ENCODE results near the gene DYRK2.

The DYRK2 gene

DNA sequence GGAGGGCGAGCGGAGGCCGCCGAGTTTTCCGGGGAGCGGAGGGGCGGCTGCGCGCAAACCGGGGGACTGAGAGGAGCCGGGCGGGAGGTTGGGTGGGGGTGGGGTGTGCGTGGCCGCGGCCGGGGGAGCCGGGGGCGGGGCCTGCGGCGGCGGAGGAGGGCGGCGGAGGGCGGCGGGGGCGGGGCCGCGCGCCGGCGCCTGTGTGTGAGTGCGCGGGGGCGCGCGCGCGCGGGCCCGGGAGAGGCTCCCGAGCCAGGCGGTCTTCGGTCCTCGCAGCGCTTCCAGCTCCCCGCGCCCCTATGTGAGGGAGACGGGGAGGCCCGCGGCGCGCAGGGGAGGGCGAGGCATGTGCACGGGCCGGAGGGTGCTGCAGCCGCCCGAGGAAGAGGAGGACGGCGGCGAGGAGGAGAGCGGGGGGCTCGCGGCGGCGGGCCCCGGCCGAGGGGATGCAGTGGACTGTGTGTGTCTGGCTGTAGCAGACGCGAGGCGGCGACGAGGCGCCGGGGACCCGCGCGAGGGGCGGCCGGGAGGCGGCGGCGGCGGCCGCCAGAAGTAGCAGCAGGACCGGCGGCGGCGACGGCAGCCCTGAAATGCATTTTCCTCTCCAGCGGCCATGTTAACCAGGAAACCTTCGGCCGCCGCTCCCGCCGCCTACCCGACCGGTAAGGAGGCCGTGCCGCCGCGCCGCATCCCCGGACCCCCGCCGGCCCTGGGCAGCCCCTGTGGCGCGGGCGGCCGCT is at the start of gene DYRK2:
TSS of gene DYRK2 (plus strand) at position 225 of the 740 bp plus-strand sequence. CDS start at position 614, 389 bp downstream.
- DNase-seq (ENCODE audit: low read depth): peak; percentile 72

DNA sequence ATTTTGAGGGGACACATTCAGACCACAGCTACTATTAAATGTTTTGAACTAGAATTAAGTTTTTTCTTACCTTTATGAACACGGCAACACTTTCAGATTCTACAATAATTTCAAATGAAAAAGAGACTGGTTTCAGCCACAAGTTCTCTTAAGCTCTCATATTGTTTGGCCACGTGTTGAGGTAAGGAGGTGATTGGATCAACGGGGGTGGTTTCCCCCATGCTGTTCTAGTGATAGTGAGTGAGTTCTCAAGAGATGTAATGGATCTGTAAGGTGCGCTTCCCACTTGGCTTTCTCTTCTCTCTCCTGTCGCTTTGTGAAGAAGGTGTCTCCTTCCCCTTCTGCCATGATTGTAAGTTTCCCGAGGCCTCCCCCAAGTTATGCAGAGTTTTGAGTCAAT is 48.9 kb upstream of the DYRK2 start:
- no peak for DNase-seq (ENCODE audit: low read depth)

DNA sequence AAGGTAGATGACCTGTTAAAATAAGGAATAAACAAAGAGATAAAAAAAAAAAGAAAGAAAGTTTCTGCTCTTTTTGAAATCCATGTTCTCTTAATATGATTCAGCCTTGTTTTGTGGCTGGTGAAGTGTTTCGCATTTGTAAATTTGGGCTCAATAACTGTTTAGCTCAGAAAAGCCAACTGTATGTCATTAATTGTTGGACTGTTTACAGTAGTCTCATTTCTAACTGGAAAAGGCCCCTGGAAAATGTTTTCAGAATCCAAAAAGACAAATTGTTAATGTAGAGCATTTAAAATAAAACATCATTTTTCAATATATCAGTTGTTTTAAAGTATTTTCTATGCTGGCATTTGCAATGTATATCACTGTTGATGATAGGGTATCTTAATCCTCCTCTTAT is 47.4 kb upstream of the DYRK2 start:
- DNase-seq (ENCODE audit: low read depth): no peak

DNA sequence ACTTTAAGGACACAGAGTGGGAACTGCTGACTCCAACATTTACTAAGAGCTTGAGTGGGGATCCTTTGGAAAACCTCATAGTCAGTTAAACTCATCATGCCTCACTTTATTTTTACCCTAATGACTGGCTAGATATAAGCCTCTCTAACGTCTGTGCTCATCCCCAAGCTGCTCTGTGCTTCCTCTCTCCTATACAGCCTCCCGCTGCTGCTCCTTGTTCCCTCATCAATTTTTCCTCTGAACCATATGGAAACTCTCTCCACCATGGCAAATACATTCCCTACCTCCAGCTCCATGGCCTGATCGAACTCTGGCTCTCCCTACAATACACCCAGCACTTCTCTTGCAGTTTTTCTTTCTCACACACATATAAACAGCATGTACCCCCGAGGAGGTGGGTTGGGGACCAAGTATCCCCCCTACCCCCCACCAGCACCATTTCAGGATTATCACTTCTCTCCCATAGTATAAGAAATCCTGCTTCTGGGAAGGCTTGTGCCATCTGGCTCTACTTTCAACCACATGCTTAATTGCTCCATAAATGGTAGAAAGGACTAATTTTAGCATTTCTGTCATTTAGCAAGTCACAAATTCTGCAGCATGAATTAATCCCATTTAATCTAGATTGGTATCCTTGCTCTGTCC is 39.2 kb upstream of the DYRK2 start:
- DNase-seq (ENCODE audit: low read depth): no peak

DNA sequence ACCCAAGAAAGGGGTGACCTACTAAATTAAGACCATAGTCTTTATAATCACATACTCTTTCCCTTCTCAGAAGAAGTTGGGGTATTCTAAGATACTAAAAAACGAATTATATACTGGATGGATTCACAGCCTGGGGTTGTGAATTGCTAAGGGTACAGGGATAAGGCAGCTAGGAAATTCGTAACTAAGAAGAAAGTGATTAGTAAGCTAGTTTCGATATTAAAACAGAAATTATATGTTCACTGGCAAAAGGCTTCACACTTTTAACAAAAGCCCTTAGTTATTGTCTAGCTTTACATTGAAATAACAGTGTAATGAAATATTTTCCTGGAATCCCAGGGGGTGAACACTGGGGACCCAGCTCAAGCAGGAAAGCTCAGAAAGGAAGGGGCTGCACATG is 35.5 kb upstream of the DYRK2 start:
- DNase-seq (ENCODE audit: low read depth): no peak

DNA sequence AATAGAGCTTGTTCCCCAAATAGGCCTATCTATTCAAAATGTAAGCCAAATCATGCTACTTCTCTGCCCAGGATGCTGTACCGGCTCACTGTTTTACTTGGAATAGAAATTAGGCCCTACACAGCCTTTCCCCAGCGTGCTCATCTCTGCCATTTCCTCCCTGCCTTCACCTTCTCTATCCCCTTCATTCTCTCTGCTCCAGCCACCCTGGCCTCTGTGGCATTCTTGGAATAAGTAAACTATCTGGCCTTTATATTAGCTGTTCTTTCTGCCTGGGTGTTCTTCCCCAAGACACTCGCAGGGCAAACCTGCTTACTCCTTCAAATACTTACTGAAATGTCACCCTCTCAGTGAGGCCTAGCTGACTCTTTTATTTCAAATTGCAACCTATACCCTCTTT is 30.9 kb upstream of the DYRK2 start:
- no peak for DNase-seq (ENCODE audit: low read depth)

DNA sequence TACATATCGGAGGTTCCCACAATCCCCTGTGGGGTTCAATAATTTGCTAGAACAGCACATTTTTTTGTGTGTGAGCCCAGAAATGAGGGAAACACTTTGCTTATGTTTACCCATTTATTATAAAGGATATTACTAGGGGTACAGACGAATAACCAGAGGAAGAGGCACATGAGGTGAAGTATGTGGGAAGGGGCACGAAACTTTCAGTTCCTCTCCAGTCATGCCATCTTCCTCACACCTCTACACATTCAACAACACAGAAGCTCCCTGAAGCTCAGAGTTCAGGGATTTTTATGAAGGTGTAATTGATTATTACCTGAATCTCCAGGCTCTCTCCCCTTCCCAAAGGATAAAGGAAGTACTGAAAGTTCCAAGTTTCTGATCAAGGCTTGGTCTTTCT is 30.2 kb upstream of the DYRK2 start:
- DNase-seq (ENCODE audit: low read depth): no peak

DNA sequence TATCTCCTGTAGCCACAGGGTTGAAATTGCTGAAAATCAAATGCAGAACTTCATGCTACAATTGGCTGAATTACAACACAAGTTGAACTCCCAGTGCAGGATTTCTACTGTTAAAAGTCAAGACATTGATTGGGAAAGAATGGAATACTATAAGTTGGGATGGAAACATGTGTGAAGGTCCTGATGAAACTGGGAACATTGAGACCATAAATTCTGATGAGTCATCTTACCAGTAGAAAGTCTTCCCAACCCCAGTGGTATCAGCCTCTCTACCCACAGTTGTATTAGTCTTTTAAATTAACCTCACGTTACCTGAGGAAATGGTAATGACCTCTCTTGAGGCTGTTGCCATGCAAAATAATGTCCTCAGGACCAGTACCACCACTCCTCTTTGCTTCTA is 27.4 kb upstream of the DYRK2 start:
- peak; percentile 37 for DNase-seq (ENCODE audit: low read depth)

DNA sequence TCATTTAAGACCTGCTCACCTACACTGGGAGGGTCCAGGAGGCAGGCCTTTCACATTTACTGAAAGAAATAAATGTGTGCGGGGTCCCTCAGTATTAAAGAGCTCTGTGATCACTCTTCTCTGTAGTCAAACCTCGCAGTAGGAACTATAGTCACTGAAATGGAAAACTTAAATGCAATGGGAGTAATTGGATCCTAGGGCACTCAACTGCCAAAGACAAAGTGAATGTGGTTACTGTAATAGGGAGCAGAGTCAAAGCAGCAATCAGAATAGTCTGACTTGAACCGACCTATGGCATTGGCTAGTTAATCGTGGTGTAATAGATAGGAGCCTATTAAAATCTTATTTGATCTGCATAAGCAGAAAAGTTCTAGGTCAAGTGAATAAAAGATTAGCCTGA is 26.6 kb upstream of the DYRK2 start:
- DNase-seq (ENCODE audit: low read depth): no peak

DNA sequence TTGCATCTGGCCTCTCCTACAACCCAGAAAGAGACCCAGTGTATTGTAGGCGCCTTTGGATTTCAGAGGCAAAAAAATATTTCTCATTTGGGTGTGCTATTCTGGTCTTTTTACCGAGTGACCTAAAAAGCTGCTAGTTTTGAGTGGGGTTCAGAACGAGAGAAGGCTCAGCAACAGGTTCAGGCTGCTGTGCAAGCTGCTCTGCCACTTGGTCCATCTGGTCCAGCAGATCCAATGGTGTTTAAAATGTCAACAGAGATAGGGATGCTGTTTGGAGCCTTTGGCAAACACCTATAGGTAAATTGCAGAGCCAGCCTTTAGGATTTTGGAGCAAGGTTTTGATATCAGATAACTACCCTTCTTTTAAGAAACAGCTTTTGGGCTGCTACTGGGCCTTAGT is 25.3 kb upstream of the DYRK2 start:
- DNase-seq (ENCODE audit: low read depth): no peak

DNA sequence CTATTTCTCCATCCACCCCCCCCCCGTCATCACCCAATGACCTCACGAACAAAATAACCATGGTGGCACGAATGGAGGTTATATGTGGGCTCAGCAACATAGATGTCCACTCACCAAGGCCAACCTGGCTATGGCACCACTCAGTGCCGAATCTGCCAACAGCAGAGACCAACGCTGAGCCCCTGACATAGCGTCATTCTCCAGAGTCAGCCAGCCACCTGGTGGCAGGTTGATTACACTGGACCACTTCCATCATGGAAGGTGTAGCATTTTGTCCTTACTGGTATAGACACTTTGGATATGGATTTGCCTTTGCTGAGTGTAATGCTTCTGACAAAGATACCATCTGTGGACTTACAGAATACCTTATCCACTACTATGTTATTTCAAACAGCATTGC is 24.2 kb upstream of the DYRK2 start:
- DNase-seq (ENCODE audit: low read depth): no peak

DNA sequence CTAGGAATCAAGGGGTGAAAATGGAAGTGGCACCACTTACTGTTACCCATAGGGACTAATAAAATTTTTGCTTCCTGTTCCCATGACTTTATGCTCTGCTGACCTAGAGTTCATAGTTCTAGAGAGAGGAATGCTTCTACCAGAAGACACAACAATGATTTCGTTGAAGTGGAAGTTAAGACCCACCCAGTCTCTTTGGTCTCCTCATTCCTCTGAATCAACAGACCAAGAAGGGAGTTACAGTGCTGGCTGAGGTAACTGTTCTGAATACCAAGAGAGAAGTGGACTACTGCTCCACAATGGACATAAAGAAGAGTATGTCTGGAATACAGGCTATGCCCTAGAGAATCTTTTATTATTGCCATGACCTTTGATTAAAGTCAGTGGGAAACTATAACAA is 23.5 kb upstream of the DYRK2 start:
- no peak for DNase-seq (ENCODE audit: low read depth)

DNA sequence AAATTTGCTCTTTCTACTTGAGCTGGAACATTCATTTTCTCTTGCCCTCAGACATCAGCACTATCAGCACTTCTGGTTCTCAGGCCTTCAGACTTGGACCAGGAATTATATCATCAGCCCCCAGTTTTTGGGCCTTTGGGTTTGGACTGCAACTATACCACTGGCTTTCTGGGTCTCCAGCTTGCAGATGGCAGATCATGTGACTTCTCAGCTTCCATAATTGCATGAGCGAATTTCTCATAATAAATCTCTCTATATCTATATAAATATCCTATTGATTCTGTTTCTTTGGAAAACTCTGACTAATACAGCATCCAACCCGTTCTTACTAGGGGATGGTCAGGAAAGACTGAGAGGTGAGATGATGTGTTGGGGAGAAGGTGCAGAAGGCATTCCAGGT is 22.4 kb upstream of the DYRK2 start:
- DNase-seq (ENCODE audit: low read depth): no peak

DNA sequence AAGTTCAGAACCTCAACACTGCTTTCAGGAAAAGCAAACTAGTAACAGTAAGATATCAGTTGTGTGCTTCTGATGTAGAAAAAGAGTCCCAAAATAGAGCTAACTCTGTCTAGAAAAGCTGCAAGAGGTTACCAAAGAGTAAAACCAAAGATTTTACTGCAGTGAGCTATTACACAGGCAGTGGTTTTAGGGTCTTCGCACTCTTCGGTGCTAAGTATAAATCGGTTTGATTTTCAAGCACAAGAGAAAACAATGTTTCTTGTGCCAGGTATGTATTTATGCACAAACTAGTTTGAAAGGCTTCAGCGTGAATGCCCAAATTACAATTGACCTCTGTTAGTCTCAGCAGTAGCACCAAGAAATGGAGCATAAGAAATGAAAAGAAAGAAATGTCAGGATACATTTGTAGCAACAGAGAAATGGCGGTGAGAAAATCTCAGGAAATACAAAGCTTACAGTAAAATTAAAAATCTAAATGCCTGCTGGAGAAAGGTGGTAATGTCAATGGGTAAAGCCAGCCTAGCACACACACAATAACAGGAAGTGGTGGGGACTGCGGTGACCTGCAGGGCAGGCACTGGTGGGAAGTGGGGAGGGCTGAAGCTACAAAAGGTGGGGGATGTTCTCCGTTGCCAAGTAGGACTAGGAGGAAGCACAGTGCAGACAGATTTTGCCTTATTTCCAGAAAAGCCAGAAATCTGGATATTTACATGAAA is 18.0 kb upstream of the DYRK2 start:
- DNase-seq (ENCODE audit: low read depth): peak; percentile 13

DNA sequence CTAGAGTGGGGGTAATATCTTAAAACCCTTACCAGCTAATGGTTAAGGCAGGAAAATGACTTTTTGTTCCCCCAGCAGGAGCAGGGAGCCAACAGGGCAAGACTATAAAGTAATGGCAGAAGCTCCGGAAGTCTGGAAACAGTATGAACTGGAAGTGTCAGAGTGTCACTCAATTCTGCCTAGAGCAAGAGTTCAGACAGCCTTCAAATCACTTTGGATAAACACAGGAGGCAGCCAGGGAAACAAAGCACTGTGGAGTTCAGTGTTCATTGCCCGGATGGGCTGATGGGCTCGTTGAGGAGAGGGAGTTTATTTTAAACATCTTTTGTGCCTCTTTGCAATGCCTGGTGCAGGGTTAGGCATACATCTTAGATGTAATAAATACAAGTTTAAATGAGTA is 16.5 kb upstream of the DYRK2 start:
- DNase-seq (ENCODE audit: low read depth): no peak

DNA sequence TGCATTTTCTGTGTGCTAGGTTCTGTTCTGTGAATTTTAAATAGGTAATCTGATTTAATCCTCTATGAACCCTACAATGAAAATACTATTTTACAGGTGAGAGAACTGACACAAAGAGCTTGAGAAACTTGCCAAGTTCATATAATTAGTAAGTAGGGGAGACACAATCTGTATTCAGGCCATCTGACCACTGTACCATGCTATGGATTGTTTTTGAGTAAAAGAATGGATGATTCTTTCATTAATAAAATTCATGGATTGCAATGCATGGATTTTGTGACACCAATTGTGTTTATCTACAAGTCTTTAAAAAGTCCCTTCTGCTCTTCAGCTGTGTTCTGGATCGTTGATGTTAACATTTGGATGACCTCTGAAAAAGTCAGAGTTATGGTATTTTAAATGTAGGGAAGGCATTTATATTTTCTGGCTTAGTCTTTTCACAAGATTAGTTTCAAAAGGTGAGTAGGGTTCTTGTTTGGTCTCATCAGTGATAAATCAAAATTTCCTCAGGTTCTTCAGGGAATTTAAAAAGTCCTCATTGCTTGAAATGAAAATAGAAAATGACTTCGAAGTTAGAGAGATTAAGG is 15.4 kb upstream of the DYRK2 start:
- DNase-seq (ENCODE audit: low read depth): no peak

DNA sequence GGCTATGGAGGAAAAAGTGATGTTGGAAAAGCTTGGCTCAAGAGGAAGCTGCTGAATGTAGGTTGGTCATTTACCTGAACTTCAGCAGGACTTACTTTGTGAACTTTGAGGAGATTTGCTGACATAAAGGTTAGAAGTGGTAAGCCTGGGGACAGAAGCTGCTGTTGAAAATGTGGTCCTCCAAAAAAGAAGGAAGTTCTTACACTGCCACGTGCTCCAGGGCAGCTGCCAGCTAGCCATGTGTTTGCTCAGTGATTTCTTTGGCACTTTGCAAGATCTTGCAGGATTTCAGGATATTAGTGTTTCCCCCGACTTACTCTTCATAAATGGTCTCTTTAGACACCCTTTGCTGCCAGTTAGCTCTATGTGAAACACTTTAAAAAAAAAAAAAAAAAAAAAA is 14.8 kb upstream of the DYRK2 start:
- no peak for DNase-seq (ENCODE audit: low read depth)

DNA sequence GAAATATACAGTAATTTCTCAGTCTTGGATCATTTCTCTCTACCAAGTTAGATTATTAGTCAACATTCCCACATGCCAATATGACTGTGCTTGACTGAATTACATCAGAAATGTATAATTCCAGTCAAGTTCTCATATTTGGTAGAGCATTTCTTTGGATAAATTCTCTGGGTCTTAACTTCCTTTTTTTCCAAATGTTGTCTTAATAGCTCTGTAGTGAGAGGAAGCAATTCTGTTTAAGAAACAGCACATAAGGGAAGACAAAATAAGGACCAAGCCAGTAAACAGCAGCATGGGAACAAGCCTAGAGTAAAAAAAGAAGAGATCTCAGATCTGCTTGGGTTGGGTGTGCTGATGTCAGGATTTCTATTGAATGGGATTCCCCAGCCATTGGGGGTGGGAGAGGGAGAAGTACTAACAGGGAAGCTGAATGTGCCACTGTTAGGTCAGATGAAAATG is 14.2 kb upstream of the DYRK2 start:
- no peak for DNase-seq (ENCODE audit: low read depth)

DNA sequence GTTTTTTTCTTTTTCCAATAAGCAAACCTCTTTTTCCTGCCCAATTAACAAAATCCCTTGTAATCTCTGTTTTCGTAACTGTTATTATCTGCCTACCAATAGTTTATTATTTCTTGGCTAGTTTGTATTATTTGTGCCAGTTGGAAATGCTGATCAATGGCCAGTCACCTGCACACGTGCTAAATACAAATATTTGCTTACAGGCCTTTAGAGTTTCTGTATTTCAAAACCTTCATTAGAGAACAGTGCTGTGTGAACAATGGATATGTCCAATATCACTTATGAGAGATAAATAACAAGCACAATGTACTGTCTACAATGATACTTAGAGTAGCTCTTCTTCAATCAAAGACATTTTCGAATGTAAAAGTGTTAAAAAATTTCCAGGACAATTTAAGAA is 10.8 kb upstream of the DYRK2 start:
- DNase-seq (ENCODE audit: low read depth): no peak

DNA sequence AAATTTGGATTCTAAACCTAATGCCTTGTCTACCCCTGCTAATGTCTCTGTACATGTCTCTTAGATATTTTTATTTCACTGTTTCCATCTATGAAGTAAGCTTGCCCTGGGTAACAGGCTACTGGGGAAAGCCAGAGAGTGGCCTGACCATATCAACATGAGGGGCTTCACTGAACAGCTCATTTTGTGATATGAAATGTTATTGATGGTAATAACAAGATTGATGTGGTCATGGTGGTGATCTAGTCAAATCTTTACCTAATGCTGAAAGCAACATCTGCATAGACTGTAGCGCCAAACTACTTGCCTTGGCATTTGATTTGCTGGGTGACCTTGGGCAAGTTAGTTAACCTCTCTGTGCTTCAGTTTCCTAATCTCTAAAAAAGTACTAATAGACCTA is 9.9 kb upstream of the DYRK2 start:
- no peak for DNase-seq (ENCODE audit: low read depth)

DNA sequence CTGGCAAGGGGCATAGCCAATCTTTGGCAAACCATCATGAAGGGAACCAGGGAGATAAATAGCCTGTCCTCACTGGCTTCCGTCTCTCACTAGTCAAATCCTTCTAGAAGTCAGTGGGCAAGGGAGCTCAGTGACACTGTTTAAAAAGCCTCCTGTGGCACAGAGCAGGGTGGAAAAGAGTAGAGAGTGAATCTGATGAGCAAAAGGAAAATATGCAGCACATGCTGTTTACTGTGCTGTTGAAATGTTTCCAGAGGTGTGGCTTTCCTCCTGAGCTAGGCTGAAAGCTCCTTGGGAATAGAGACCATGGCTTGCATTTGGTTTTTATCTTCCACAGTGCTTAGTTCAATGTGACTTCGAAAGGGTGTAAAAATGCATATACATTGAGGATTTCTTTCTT is 7.7 kb upstream of the DYRK2 start:
- DNase-seq (ENCODE audit: low read depth): no peak

DNA sequence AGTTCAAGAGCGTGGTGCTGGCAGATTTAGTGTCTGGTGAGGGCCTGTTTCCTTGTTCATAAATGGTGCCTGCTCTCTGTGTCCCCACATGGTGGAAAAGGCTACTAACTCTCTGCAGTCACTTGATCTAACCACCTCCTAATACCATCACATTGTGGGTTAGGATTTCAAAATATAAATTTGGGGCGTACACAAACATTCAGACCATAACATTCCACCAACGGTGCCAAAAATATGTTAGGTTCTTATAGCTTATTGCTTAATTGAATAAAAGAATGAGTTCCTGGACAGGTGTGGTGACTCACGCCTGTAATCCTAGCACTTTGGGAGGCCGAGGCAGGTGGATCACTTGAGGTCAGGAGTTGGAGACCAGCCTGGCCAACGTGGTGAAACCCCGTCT is 3.4 kb upstream of the DYRK2 start:
- DNase-seq (ENCODE audit: low read depth): peak; percentile 47

DNA sequence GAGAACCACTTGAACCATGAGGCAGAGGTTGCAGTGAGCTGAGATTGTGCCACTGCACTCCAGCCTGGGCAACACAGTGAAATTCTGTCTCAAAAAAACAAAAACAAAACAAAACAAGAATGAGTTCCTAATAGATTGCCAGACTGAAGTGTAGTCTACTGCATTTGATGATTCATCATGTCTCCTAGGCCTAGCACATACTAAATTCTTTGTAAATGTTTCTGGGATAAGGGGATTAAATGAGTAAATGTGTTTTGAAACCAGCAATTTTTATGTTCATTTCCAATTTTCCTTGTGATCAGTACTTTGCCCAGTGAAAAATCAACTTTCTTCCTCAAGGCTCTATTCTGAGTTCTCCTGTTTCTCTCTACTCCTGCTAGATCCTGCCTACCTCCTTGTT is 2.9 kb upstream of the DYRK2 start:
- DNase-seq (ENCODE audit: low read depth): peak; percentile 90
